NCI-H69 (cell line): ENCODE measurements around the gene CABP2.
"Not testable (repeated sequence)": the region's sequence is repeated elsewhere in the genome, so short reads cannot be mapped to it uniquely, and the experiment has no call there.

Experiments
- DNase-seq: peaks from one replicate; lab custom pipeline; 2025; lab: John Stamatoyannopoulos, UW

The CABP2 gene

DNA sequence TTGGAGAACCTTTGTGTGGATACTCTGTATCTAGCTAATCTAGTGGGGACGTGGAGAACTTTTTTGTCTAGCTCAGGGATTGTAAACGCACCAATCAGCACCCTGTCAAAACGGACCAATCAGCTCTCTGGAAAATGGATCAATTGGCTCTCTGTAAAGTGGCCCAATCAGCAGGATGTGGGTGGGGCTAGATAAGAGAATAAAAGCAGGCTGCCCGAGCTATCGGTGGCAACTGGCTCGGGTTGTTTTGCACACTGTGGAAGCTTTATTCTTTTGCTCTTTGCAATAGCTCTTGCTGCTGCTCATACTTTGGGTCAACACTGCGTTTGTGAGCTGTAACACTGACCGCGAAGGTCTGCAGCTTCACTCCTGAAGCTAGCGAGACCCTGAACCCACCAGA, 46.6 kb downstream of the CABP2 start:
- not testable (repeated sequence) for DNase-seq

DNA sequence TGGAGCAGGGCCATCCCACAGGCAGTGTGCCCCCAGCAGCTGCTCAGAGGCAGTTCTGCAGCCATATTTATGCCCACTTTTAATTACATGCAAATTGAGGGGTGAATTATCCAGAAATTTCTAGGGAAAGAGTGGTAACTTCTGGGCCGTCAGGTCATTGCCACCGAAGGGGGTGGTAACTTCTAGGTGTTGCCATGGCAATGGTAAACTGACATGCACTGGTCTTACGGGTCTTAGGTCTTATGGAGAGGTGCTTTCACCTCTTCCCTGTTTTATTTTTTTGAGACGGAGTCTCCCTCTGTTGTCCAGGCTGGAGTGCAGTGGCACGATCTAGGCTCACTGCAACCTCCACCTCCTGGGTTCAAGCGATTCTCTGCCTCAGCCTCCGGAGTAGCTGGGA, 50.4 kb downstream of the CABP2 start:
- no peak for DNase-seq

DNA sequence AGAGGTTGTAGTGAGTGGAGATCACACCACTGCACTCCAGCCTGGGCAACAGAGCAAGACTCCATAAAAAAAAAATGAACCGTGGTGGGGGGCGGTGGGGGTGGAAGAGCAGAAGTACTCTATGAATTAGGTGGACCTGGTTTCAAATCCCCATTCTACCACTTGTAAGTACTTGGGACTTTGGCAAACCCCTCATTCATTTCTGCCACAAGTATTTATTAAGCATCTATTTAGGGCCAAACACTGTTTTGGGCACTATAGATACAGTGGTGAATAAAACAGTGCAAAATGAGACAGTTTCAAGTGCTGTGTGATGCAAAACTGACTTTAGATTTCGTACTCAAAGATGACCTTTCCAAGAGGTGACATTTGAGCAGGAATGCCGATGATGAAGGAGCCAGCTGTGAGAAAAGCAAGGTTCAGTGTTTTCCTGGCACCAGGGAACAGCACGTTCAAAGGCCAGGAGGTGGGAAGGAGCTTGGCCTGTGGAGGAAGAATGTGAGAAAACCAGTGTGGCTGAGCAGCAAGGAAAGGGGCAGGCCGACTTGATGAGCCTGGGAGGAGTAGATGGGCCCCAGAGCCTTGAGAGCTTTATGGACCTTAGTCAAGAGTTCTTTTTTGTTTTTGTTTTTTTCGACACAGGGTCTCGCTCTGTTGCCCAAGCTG, 52.8 kb downstream of the CABP2 start:
- no peak for DNase-seq

DNA sequence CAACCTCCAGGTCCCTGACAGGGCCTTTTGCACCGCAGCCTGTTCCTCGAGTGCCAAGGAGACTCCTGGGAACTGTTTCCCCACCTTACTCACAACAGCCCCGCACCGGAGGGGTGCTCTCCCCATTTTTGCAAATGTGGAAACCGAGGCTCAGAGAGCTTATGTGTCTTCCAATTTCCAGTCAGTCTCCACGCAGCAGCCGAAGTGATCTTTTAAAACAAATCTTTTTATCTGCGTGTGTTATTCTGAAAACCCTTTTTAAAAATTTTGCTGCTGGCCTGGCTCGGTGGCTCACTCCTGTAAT, 53.8 kb downstream of the CABP2 start:
- no peak for DNase-seq
